Uterus (tissue), 4 donors: ENCODE measurements around the gene CENPU. TPM values are rescaled to one million over a fixed set of nuclear protein-coding genes. Genes with fewer than 3 reads are reported as not detected.
"Not testable (repeated sequence)": the region's sequence is repeated elsewhere in the genome, so short reads cannot be mapped to it uniquely, and the experiment has no call there.

Experiments used
- DNase-seq, 2 donors: peaks; one replicate each; pipeline ENCODE4 v3.0.0-alpha.2; 2019 to 2020
- H3K27ac ChIP-seq, 2 donors: fragments of 200-600 bp; sonication (generic); 1 replicate in 1 of 2; 2 replicates in 1 of 2; pipeline ENCODE4 v1.5.1; 2016 to 2018
- H3K27me3 ChIP-seq, 2 donors: fragments of 200-600 bp; sonication (generic); one replicate each; pipeline ENCODE4 v1.5.1; 2018 to 2019; ENCODE audit warnings: control low read depth in 1 of 2
- H3K36me3 ChIP-seq, 2 donors: fragments of 200-600 bp; sonication (generic); one replicate each; pipeline ENCODE4 v1.5.1; 2019; ENCODE audit warnings: control low read depth in 1 of 2
- H3K4me1 ChIP-seq, 2 donors: fragments of 200-600 bp; sonication (generic); one replicate each; pipeline ENCODE4 v1.5.1; 2018 to 2019; ENCODE audit warnings: control low read depth in 1 of 2
- H3K4me3 ChIP-seq, 2 donors: fragments of 200-600 bp; sonication (generic); 1 replicate in 1 of 2; 2 replicates in 1 of 2; pipeline ENCODE4 v1.5.1; 2018 to 2019; ENCODE audit warnings: mild to moderate bottlenecking in 1 of 2
- H3K9me3 ChIP-seq, 2 donors: fragments of 200-600 bp; sonication (generic); one replicate each; pipeline ENCODE4 v1.5.1; 2019; ENCODE audit warnings: control low read depth in 1 of 2
- CTCF ChIP-seq, 4 experiments: fragments of 200-600 bp in 2 of 4; fragments of 450-650 bp in 2 of 4; sonication (generic) in 2 of 4; IDR thresholded peaks; one replicate each; pipeline ENCODE4 v1.5.1; 2016 to 2019; ENCODE audit warnings: antibody characterized with exemption in 4 of 4, mild to moderate bottlenecking in 2 of 4, moderate library complexity in 1 of 4
- POLR2A ChIP-seq, 2 donors: fragments of 450-650 bp; IDR thresholded peaks; one replicate each; pipeline ENCODE4 v1.6.1; 2016; ENCODE audit warnings: antibody characterized with exemption in 2 of 2, mild to moderate bottlenecking in 1 of 2, moderate library complexity in 1 of 2
- intact Hi-C: fragments of 100-400 bp; cut with DNase I; formaldehyde crosslinking; loops from one replicate; pipeline ENCODE4 v1.15.1; 2023; ENCODE audit warnings: low total_unique reads
- total RNA-seq, 4 donors: library from RNA; depleted of rRNA in 3 of 4; stranded (reverse); fragments of >200 nt in 3 of 4; gene quantifications; one replicate each; pipeline versions ENCODE4 v1.1.0 to v1.2.4, GENCODE V29; 2014 to 2023
- donor health status: DM: yes; HTN: yes; CAD: no.

The CENPU gene
- total RNA-seq, 4 donors from 2014 or later = 1.9 to 30.5 TPM; not detected in 2

- TF ChIP-seq CTCF (IDR thresholded peaks at IDR 0.05) (no peak), POLR2A (IDR thresholded peaks at IDR 0.05) (no peak)
- no peak overlapping the region for H3K27ac ChIP-seq
- no peak overlapping the region for H3K4me3 ChIP-seq
- intact Hi-C loops = no loop called here
- no peaks in the 10 kb centered on the region for H3K27me3 ChIP-seq
- no peak for DNase-seq
- H3K36me3 ChIP-seq = no peaks in the 10 kb centered on the region
- no peaks in the 10 kb centered on the region for H3K4me1 ChIP-seq
- H3K9me3 ChIP-seq = no peaks in the 10 kb centered on the region
Observed at GRCh38 chr4:184662236-184662635, 71.7 kb downstream of the CENPU start.

GRCh38 chr4:184660978-184661377, 72.9 kb downstream of the CENPU start:
- no peak for TF ChIP-seq POLR2A (IDR thresholded peaks at IDR 0.05)
- TF ChIP-seq CTCF (IDR thresholded peaks at IDR 0.05) = no peak
- intact Hi-C loops = no loop called here
- no peaks in the 10 kb centered on the region for H3K36me3 ChIP-seq
- H3K4me3 ChIP-seq = no peak overlapping the region
- H3K27me3 ChIP-seq = no peaks in the 10 kb centered on the region
- no peaks in the 10 kb centered on the region for H3K9me3 ChIP-seq
- no peak for DNase-seq
- no peaks in the 10 kb centered on the region for H3K4me1 ChIP-seq
- H3K27ac ChIP-seq = no peak overlapping the region

- H3K4me3 ChIP-seq, DNase-seq, H3K36me3 ChIP-seq, H3K4me1 ChIP-seq, H3K9me3 ChIP-seq, H3K27me3 ChIP-seq, H3K27ac ChIP-seq, intact Hi-C loops: not testable (repeated sequence)
Observed at GRCh38 chr4:184657820-184658219, 76.1 kb downstream of the CENPU start.

- intact Hi-C loops = no loop called here
- no peak for DNase-seq
- no peaks in the 10 kb centered on the region for H3K27me3 ChIP-seq
- H3K36me3 ChIP-seq = no peaks in the 10 kb centered on the region
- no peaks in the 10 kb centered on the region for H3K4me1 ChIP-seq
- H3K27ac ChIP-seq = no peak overlapping the region
- no peak overlapping the region for H3K4me3 ChIP-seq
- no peaks in the 10 kb centered on the region for H3K9me3 ChIP-seq
- no peak for TF ChIP-seq POLR2A (IDR thresholded peaks at IDR 0.05)
- no peak for TF ChIP-seq CTCF (IDR thresholded peaks at IDR 0.05)
Observed at GRCh38 chr4:184657144-184657543, 76.8 kb downstream of the CENPU start.

- no peaks in the 10 kb centered on the region for H3K9me3 ChIP-seq
- no peaks in the 10 kb centered on the region for H3K4me1 ChIP-seq
- no peak overlapping the region for H3K27ac ChIP-seq
- DNase-seq = no peak
- TF ChIP-seq CTCF (IDR thresholded peaks at IDR 0.05) (no peak), POLR2A (IDR thresholded peaks at IDR 0.05) (no peak)
- H3K36me3 ChIP-seq = no peaks in the 10 kb centered on the region
- intact Hi-C loops = no loop called here
- H3K4me3 ChIP-seq = no peak overlapping the region
- no peaks in the 10 kb centered on the region for H3K27me3 ChIP-seq
Observed at GRCh38 chr4:184655889-184656869, 77.7 kb downstream of the CENPU start.
